ENCODE data around the gene LAMTOR4.

- TF ChIP-seq, protein P1, sequence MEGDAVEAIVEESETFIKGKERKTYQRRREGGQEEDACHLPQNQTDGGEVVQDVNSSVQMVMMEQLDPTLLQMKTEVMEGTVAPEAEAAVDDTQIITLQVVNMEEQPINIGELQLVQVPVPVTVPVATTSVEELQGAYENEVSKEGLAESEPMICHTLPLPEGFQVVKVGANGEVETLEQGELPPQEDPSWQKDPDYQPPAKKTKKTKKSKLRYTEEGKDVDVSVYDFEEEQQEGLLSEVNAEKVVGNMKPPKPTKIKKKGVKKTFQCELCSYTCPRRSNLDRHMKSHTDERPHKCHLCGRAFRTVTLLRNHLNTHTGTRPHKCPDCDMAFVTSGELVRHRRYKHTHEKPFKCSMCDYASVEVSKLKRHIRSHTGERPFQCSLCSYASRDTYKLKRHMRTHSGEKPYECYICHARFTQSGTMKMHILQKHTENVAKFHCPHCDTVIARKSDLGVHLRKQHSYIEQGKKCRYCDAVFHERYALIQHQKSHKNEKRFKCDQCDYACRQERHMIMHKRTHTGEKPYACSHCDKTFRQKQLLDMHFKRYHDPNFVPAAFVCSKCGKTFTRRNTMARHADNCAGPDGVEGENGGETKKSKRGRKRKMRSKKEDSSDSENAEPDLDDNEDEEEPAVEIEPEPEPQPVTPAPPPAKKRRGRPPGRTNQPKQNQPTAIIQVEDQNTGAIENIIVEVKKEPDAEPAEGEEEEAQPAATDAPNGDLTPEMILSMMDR (IDR thresholded peaks at IDR 0.05; ENCODE audit: low read length), result no peak
- no peak for TF ChIP-seq EZH2phosphoT487 (IDR thresholded peaks at IDR 0.05; ENCODE audit: low read length)
Observed at GRCh38 chr7:100166970-100167911, 18.5 kb downstream of the LAMTOR4 start.

Measured in MM.1S (cell line).